PC-9 (cell line): Measurements from ENCODE around the gene TAGLN2.

Source experiments
- EZH2 ChIP-seq: fragments of 200-600 bp; sonication (generic); IDR thresholded peaks from 2 replicates; pipeline ENCODE4 v1.8.0; 2017; ENCODE audit warnings: antibody characterized with exemption, low read depth
- TF ChIP-seq, protein P1 (sequence below): fragments of 200-600 bp; sonication (generic); conservative IDR thresholded peaks from 2 replicates; pipeline ENCODE4 v1.6.1; 2017; ENCODE audit warnings: mixed run types, antibody characterized with exemption, mild to moderate bottlenecking, moderate library complexity

DNA sequence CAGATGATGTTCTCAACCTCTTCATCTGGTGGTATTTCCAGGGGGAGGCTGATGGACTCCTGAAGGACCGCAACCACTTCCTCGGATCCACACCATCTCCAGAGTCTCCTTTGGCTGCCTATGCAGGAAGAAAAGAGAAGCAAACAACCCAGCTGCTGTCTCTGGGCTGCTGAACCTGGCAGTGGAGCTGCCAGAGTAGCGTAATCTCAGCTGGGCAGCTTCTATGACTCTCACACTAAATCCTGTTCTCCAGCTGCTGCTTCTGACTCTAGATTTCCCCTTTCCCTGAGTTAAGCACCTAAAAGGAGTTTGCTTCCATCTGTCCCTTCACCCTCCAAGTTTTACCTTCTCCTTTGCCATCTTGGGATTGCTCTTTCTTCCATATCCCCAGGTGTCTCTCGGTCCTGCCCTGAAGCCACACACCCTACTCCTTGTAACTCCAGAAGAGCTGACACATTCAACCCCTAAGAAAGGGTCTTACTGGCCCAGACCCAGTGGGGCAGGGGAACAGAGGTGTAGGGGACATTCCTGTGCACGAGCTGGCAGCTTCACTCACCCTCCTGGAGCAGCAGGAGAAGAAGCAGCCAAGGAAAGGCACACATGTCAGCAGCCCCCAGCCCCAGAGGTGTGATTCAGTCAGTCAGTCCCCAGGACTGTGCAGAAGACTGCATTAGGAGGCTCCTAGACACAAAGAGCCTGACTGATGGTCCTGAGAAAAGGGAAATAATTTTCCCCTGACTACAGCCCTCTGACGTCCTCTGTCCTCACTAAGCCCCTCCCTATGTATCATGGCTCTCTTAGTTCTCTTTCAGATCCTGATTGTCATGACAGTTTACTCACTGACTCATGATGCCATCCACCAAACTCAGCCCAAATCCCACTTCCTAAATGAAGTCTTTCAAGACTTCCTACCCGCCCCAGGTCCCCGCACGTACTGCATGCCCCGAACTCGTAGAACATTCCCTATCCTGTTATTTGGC, 28.5 kb upstream of the TAGLN2 start, which contains the start of gene SLAMF9:
- TF ChIP-seq, protein P1, sequence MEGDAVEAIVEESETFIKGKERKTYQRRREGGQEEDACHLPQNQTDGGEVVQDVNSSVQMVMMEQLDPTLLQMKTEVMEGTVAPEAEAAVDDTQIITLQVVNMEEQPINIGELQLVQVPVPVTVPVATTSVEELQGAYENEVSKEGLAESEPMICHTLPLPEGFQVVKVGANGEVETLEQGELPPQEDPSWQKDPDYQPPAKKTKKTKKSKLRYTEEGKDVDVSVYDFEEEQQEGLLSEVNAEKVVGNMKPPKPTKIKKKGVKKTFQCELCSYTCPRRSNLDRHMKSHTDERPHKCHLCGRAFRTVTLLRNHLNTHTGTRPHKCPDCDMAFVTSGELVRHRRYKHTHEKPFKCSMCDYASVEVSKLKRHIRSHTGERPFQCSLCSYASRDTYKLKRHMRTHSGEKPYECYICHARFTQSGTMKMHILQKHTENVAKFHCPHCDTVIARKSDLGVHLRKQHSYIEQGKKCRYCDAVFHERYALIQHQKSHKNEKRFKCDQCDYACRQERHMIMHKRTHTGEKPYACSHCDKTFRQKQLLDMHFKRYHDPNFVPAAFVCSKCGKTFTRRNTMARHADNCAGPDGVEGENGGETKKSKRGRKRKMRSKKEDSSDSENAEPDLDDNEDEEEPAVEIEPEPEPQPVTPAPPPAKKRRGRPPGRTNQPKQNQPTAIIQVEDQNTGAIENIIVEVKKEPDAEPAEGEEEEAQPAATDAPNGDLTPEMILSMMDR = no peak
- no peak for TF ChIP-seq EZH2
